ENCODE measurements around the gene UBQLNL. TPM values are rescaled to one million over a fixed set of nuclear protein-coding genes. Genes with fewer than 3 reads are reported as not detected.

Gene UBQLNL
- total RNA-seq, 1 donor from 2014 or later, result 0.72 TPM

DNA sequence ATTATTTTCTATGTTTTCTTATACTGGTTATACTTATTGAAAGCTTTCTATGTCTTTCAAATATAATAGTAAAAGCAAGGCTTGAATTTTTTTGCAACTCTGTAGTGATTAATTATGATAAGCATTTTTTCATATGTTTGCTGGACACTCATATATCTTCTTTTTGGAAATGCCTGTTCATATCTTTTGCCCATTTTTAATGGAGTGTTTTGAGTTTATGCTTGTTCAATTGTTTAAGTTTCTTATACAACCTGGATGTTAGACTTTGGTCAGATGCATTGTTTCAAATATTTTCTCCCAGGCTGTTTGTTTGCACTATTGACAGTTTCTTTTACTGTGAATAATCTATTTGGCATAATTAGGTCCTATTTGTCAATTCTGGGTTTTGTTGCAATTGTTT, 20.0 kb upstream of the UBQLNL start:
- Histone ChIP-seq H3K36me3 (no peaks in the 10 kb centered on the region), H3K9me3 (no peaks in the 10 kb centered on the region), H3K4me1 (no peaks in the 10 kb centered on the region), H3K27ac (no peak overlapping the region), H3K27me3 (no peaks in the 10 kb centered on the region), H3K4me3 (no peak overlapping the region)
- TF ChIP-seq, protein P1, sequence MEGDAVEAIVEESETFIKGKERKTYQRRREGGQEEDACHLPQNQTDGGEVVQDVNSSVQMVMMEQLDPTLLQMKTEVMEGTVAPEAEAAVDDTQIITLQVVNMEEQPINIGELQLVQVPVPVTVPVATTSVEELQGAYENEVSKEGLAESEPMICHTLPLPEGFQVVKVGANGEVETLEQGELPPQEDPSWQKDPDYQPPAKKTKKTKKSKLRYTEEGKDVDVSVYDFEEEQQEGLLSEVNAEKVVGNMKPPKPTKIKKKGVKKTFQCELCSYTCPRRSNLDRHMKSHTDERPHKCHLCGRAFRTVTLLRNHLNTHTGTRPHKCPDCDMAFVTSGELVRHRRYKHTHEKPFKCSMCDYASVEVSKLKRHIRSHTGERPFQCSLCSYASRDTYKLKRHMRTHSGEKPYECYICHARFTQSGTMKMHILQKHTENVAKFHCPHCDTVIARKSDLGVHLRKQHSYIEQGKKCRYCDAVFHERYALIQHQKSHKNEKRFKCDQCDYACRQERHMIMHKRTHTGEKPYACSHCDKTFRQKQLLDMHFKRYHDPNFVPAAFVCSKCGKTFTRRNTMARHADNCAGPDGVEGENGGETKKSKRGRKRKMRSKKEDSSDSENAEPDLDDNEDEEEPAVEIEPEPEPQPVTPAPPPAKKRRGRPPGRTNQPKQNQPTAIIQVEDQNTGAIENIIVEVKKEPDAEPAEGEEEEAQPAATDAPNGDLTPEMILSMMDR (IDR thresholded peaks at IDR 0.05), result no peak
- intact Hi-C loops (cut with DNase I), result no loop called here
- ATAC-seq (no peak), DNase-seq (no peak)

DNA sequence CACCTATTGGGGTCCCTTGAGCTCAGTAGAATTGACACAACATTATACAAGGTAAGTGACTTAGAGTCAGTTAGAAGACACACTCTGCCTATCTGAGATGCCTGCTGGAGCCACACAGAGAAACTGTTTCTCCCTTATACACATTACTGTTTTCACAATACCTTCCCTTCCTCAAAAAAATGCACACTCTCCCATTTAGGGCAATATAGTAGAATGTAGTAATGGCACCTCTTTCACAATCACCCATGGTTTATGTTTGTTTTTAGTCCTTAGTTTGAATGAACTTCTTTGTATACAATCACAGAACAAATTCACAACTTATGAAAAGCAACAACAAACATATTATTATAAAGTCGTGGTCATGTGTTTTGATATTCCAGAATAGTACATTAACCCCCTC, 17.5 kb upstream of the UBQLNL start:
- no peaks in the 10 kb centered on the region for H3K36me3 ChIP-seq

DNA sequence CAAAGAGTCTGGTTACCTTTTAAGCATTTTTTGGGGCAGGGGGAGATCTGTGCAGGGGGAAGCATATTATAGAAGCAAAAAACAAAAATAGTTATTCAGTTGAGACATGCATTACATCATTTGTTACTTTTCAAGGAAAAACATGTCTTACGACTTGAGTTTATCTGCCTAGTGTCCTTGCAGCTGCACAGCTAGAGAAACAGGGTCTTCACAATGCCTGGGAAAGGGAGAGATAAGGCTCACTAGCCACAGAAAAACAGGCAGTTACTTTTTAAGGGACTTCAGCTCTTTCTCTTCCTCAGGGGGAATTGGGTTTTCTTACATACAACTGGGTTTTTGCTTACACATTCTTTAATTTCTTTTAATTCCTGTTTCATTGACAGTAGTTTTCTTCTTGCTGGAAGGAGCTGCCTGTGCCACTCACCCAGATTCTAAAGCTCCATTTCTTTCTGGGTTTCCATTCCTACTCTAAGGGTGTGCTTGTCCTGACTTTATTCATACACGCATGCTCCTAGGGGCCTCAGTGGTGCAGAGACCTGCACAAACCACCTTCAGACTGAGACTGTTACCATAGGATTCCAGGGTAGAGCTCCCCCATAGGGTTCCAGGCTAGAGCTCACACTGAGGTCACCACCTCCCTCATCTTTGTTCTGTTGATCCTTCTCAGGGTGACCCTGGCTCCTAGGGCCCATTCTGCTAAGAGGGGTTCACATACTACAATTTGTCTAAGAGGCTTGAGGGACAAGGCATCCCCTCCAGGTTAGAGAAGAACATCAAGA, 14.7 kb upstream of the UBQLNL start:
- no peak overlapping the region for H3K4me3 ChIP-seq
- H3K27me3 ChIP-seq, result no peaks in the 10 kb centered on the region
- TF ChIP-seq, protein P1 (IDR thresholded peaks at IDR 0.05), result no peak
- no peak overlapping the region for H3K27ac ChIP-seq
- ATAC-seq (no peak), DNase-seq (no peak)
- no peaks in the 10 kb centered on the region for H3K36me3 ChIP-seq
- H3K9me3 ChIP-seq, result no peaks in the 10 kb centered on the region
- no peaks in the 10 kb centered on the region for H3K4me1 ChIP-seq
- intact Hi-C loops (cut with DNase I), result no loop called here

More for the DNA sequence above, 17.5 kb upstream of the UBQLNL start:
- TF ChIP-seq, protein P1 (IDR thresholded peaks at IDR 0.05), result no peak
- Histone ChIP-seq H3K4me1 (no peaks in the 10 kb centered on the region), H3K27me3 (no peaks in the 10 kb centered on the region), H3K27ac (no peak overlapping the region), H3K4me3 (no peak overlapping the region), H3K9me3 (no peaks in the 10 kb centered on the region)
- DNase-seq (no peak), ATAC-seq (no peak)
- intact Hi-C loops (cut with DNase I), result no loop called here

DNA sequence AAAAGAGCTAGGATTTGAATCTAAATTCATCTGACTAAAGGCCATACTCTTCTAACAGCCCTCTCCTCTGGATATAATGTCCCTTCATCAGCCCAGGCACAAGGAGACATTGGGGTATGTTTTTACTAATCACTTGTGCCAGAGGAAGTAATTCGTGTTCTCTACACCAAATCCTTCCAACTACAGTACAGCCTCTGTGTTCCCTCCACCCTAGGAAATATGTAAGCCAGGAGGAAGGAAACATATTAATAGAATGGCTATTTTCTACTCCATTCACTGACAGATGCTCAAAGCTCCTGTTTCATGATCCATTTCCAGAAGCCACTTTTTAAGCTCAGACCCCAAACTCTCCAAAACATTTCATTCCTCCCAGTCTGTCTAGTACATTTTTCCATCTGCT, 12.0 kb upstream of the UBQLNL start:
- TF ChIP-seq, protein P1 (IDR thresholded peaks at IDR 0.05), result no peak
- no peaks in the 10 kb centered on the region for H3K27me3 ChIP-seq
- DNase-seq, result no peak
- H3K9me3 ChIP-seq, result no peaks in the 10 kb centered on the region
- H3K4me3 ChIP-seq, result no peak overlapping the region
- intact Hi-C loops (cut with DNase I), result no loop called here
- H3K36me3 ChIP-seq, result no peaks in the 10 kb centered on the region
- ATAC-seq, result no peak
- H3K4me1 ChIP-seq, result no peaks in the 10 kb centered on the region
- no peak overlapping the region for H3K27ac ChIP-seq

DNA sequence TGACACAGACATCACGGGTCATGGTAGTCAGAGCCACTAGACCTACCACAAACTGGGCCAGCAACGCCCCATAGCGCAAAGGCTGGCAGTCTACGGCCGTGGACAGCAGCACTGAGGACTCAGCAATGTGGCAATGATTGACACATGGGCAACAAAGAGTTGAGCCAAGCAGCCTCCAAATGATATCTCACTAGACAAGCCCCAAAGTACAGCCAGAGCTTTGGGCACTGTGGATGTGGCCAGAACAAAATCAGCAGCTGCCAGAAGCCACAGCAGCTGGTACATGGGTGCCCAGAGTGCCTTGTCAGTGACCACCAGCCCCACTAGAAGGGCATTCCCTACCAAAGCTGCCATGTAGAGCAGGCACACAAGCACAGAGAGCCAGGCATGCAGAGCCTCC, 11.2 kb upstream of the UBQLNL start:
- H3K9me3 ChIP-seq, result no peaks in the 10 kb centered on the region
- H3K4me1 ChIP-seq, result no peaks in the 10 kb centered on the region
- no peaks in the 10 kb centered on the region for H3K36me3 ChIP-seq
- ATAC-seq (no peak), DNase-seq (no peak)
- no peaks in the 10 kb centered on the region for H3K27me3 ChIP-seq
- intact Hi-C loops (cut with DNase I), result no loop called here
- H3K4me3 ChIP-seq, result no peak overlapping the region
- TF ChIP-seq, protein P1 (IDR thresholded peaks at IDR 0.05), result no peak
- H3K27ac ChIP-seq, result no peak overlapping the region

Measured in upper lobe of right lung (tissue), 1 donor.